Measurements from ENCODE around the gene PLAGL2.

GRCh38 chr20:32230707-32231106, 23.2 kb upstream of the PLAGL2 start:
- TF ChIP-seq NR3C1 (CRISPR knock-in tag; conservative IDR thresholded peaks at IDR 0.05; ENCODE audit: low read depth) (no peak), CTCF (IDR thresholded peaks at IDR 0.05) (no peak), FOXP1 (CRISPR knock-in tag; IDR thresholded peaks at IDR 0.05; ENCODE audit: borderline replicate concordance) (no peak)
